ENCODE data around the gene ORC5. TPM values are rescaled to one million over a fixed set of nuclear protein-coding genes. Genes with fewer than 3 reads are reported as not detected.

The ORC5 gene
- total RNA-seq, 4 donors from 2014 or later: 11.8 to 36.6 (median 12.7) TPM

GRCh38 chr7:104161244-104161643, 46.6 kb downstream of the ORC5 start:
- Histone ChIP-seq H3K4me1 (peaks cover 0 to 5% (median 0%) of the 10 kb centered on the region in 4 donors), H3K4me3 (no peak overlapping the region), H3K36me3 (peaks cover 0 to 46% (median 18%) of the 10 kb centered on the region in 4 donors), H3K27ac (replicated peaks in 1 of 4) (no peak overlapping the region), H3K9me3 (no peaks in the 10 kb centered on the region), H3K27me3 (no peaks in the 10 kb centered on the region)
- no peak for DNase-seq (ENCODE audit: extremely low spot score)
- WGBS: 85% methylated on average over 3 of the region's 3 CpGs
- TF ChIP-seq POLR2A (IDR thresholded peaks at IDR 0.05; ENCODE audit: low read depth): no peak
- TF ChIP-seq EP300 (IDR thresholded peaks at IDR 0.05): no peak
- no peak for TF ChIP-seq POLR2AphosphoS5 (IDR thresholded peaks at IDR 0.05)
- TF ChIP-seq, protein P1, sequence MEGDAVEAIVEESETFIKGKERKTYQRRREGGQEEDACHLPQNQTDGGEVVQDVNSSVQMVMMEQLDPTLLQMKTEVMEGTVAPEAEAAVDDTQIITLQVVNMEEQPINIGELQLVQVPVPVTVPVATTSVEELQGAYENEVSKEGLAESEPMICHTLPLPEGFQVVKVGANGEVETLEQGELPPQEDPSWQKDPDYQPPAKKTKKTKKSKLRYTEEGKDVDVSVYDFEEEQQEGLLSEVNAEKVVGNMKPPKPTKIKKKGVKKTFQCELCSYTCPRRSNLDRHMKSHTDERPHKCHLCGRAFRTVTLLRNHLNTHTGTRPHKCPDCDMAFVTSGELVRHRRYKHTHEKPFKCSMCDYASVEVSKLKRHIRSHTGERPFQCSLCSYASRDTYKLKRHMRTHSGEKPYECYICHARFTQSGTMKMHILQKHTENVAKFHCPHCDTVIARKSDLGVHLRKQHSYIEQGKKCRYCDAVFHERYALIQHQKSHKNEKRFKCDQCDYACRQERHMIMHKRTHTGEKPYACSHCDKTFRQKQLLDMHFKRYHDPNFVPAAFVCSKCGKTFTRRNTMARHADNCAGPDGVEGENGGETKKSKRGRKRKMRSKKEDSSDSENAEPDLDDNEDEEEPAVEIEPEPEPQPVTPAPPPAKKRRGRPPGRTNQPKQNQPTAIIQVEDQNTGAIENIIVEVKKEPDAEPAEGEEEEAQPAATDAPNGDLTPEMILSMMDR (IDR thresholded peaks at IDR 0.05): no peak
- intact Hi-C loops (cut with DNase I): loop anchor here (5.0 kb wide), 1 partner anchor 584 kb away; no protein-coding TSS in a partner anchor

DNA sequence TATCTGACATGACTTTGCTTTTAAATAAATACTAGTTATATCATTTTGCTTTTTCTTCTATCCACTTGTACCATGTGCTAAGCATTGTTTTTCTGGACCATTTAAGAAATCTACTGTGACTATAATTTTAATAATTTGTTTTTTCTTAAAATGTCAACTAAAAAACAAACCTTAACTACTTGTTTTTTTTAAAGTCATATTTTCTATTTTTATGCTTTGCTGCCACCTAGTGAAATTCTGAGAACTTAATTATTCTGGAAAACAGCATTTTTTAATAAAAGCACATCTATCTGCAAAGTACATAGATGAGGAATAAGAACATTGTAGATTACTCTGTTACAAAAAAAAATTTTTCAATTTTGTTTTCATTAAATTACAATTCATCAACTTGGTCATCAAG, 47.4 kb downstream of the ORC5 start:
- intact Hi-C loops (cut with DNase I): loop anchor here (5.0 kb wide), 1 partner anchor 583 kb away; no protein-coding TSS in a partner anchor
- H3K27ac ChIP-seq (replicated peaks in 1 of 4): no peak overlapping the region
- no peaks in the 10 kb centered on the region for H3K27me3 ChIP-seq
- H3K4me3 ChIP-seq: no peak overlapping the region
- no peak for TF ChIP-seq POLR2A (IDR thresholded peaks at IDR 0.05; ENCODE audit: low read depth)
- TF ChIP-seq, protein P1 (IDR thresholded peaks at IDR 0.05): peak in 2 of 3 experiments; percentile 28 to 34
- no peak for DNase-seq (ENCODE audit: extremely low spot score)
- H3K9me3 ChIP-seq: no peaks in the 10 kb centered on the region
- H3K4me1 ChIP-seq: peaks cover 0 to 5% (median 0%) of the 10 kb centered on the region in 4 donors
- peaks cover 0 to 37% (median 15%) of the 10 kb centered on the region in 4 donors for H3K36me3 ChIP-seq

GRCh38 chr7:104156842-104157277, 51.0 kb downstream of the ORC5 start:
- H3K36me3 ChIP-seq: peaks cover 3 to 13% (median 5%) of the 10 kb centered on the region in 4 donors
- H3K9me3 ChIP-seq: no peaks in the 10 kb centered on the region
- H3K4me1 ChIP-seq: peaks cover 0 to 5% (median 0%) of the 10 kb centered on the region in 4 donors
- no peak overlapping the region for H3K4me3 ChIP-seq
- 24% methylated on average over 2 of the region's 2 CpGs for WGBS
- DNase-seq (ENCODE audit: extremely low spot score): no peak
- intact Hi-C loops (cut with DNase I): no loop called here
- H3K27me3 ChIP-seq: no peaks in the 10 kb centered on the region
- TF ChIP-seq, protein P1 (IDR thresholded peaks at IDR 0.05): peak; percentile 15 to 55 (median 41)
- TF ChIP-seq POLR2AphosphoS5 (IDR thresholded peaks at IDR 0.05): no peak
- no peak overlapping the region for H3K27ac ChIP-seq (replicated peaks in 1 of 4)

DNA sequence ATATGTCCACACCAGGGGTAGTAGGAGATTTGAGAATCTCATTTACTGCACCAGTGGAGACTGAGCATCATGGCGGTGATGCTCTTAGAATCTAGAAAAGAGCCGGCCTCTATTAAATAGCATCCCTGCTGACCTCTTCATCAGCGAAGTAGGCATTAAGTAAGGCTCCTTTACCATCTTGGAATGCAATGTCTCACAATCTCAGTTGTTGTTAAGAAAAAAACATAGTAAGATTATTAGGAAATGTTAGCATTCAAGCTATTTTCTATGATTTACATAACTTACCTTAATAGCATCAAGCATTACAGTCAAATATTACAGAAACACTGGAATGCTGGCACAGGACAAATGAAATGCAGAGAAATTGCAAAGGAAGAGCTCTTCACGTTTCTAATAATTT, 54.5 kb downstream of the ORC5 start:
- H3K4me3 ChIP-seq: no peak overlapping the region
- peaks cover 3 to 15% (median 5%) of the 10 kb centered on the region in 4 donors for H3K36me3 ChIP-seq
- H3K27me3 ChIP-seq: no peaks in the 10 kb centered on the region
- DNase-seq (ENCODE audit: extremely low spot score): no peak
- no peaks in the 10 kb centered on the region for H3K4me1 ChIP-seq
- no peaks in the 10 kb centered on the region for H3K9me3 ChIP-seq
- TF ChIP-seq, protein P1 (IDR thresholded peaks at IDR 0.05): no peak
- TF ChIP-seq EP300 (IDR thresholded peaks at IDR 0.05): no peak
- no peak for TF ChIP-seq POLR2A (IDR thresholded peaks at IDR 0.05; ENCODE audit: low read depth)
- TF ChIP-seq POLR2AphosphoS5 (IDR thresholded peaks at IDR 0.05): no peak
- H3K27ac ChIP-seq (replicated peaks in 1 of 4): no peak overlapping the region
- WGBS: 67% methylated on average over 4 of the region's 4 CpGs
- intact Hi-C loops (cut with DNase I): no loop called here

- WGBS: 88% methylated on average over 1 of the region's 1 CpG
- H3K9me3 ChIP-seq: no peaks in the 10 kb centered on the region
- TF ChIP-seq, protein P1 (IDR thresholded peaks at IDR 0.05): no peak
- TF ChIP-seq EP300 (IDR thresholded peaks at IDR 0.05): no peak
- TF ChIP-seq POLR2A (IDR thresholded peaks at IDR 0.05; ENCODE audit: low read depth): no peak
- TF ChIP-seq POLR2AphosphoS5 (IDR thresholded peaks at IDR 0.05): no peak
- H3K27me3 ChIP-seq: no peaks in the 10 kb centered on the region
- H3K36me3 ChIP-seq: peaks cover 3 to 15% (median 5%) of the 10 kb centered on the region in 4 donors
- no peak overlapping the region for H3K4me3 ChIP-seq
- DNase-seq (ENCODE audit: extremely low spot score): no peak
- no peaks in the 10 kb centered on the region for H3K4me1 ChIP-seq
- H3K27ac ChIP-seq (replicated peaks in 1 of 4): no peak overlapping the region
- intact Hi-C loops (cut with DNase I): no loop called here
Measured at GRCh38 chr7:104152468-104152867, 55.3 kb downstream of the ORC5 start.

Data from esophagus muscularis mucosa (tissue), 4 donors.